Myometrial cell (primary cell): ENCODE data around the gene VTI1B. TPM values are rescaled to one million over a fixed set of nuclear protein-coding genes. Genes with fewer than 3 reads are reported as not detected.

ENCODE experiments used
- total RNA-seq: library from RNA; depleted of rRNA; stranded (reverse); fragments of >200 nt; gene quantifications from 2 replicates; pipeline ENCODE4 v1.2.3, GENCODE V29; 2015

Gene VTI1B, protein sequence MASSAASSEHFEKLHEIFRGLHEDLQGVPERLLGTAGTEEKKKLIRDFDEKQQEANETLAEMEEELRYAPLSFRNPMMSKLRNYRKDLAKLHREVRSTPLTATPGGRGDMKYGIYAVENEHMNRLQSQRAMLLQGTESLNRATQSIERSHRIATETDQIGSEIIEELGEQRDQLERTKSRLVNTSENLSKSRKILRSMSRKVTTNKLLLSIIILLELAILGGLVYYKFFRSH
- 39.9 and 46.1 TPM in 2 replicates for total RNA-seq

DNA sequence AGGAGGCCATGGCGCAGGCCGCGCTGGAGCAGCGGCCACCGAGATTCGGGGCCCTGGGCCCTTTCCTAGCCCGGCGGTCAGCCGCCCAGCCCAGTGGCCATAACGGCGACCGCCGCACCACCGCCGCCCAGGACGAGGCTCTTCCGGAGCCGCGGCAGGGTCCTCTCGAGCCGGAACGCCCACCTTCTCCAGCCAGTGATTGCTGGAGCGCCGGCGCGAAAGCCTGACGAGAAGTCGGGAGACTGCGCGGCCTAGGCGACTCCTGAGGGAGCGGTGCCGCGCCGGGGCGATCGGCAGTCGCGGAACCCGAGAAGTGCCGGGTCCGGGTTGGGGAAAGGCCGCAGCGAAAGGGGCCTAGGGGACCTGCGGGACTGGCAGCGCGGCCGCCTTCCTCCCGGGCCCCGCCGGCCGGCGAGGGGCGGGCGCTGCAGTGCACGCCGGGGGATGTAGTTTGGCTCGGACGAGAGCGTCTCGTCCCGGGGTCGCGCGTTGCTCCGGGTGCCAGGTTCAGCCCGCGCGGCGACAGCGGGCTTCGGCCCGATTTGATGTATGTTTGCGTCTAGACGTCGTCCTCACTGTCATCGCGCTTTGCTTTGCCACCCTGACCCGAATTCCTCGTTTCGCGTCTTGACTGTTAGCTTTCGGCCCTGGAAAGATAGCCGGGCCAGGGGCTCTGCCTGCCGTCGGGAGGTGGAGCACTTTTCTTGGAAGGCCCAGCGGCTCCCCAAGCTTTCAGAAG is at the start of gene VTI1B:
VTI1B (minus strand) TSS at position 153 of the 739 bp plus-strand sequence; CDS start at position 10, 143 bp downstream.

DNA sequence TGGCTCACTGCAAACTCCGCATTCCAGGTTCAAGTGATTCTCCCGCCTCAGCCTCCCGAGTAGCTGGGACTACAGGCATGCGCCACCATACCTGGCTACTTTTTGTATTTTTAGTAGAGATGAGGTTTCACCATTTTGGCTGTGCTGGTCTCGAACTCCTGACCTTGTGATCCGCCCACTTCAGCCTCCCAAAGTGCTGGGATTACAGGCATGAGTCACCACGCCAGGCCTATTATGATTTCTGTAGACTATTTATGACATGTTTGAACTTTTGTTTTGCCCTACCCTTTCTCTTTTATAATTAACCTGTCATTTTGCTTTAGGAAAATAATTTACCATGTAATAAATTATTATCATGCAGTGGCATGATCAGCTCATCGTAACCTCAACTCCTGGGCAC is 27.1 kb upstream of the VTI1B start, which contains the start of gene RDH12:
RDH12 (plus strand) TSS at position 395 of the 400 bp plus-strand sequence. CDS start 20,757 bp downstream, outside the sequence.

DNA sequence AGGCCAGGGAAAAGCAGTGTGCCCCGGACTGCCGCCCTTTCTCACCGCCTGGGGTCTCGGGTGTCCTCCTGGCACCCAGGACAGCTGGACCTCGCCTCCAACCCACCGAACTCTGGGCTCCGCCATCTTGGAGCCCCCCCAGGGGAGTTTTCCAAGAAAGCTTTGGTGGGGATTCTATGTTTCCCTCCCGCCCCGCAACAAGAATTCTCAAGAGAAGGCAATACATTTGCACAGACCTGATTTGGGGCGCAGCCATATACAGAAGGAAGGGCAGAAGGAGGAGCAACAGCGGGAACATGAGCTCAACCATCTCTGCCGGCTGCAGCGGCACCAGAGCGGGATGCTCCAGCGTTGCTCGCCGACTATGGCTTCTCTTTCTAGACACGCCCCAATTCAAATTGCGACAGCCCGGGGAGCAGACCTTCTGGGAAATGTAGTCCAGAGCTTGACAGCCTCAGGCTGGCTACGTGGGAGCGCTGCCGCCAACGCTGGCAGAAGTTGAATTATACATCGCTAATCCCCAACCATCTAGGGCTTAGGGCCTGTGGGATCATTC is 21.0 kb upstream of the VTI1B start, which contains the start of gene RDH11:
RDH11 (minus strand) TSS at position 371 of the 556 bp plus-strand sequence; CDS start at position 310, 61 bp downstream.

DNA sequence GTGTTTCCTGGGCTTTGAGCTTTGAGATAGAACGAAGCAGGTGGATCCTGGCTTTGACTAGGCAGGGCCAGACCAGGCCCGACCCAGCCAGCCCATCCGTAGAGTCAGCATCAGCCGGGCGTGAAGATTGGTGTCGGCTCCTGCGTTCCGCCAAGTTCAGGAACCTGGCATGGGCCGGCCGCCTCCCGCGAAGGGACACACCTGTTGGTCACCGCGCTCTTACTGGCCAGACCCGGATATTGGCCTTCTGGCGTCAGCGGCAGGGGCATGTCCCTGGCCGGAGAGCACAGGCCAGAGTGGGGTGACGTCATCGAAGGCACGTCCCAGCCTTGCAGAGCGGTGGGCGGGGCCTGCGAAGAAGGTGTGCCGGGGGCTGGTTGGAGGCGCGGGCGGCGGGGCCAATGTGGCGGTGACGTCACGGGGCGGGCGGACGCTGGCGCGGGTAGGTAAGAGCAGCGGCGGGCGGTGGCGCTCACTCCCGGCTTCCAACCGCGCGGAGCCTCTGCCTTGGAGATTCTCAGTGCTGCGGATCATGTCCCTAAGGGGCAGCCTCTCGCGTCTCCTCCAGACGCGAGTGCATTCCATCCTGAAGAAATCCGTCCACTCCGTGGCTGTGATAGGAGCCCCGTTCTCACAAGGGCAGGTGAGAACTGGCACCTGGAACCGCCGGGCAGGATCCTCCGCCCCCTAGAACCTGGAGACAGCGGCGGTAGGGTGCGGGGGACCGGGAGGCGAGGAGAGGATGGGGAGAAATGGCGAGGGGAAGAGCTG is 54.8 kb downstream of the VTI1B start, which contains the start of gene ARG2:
ARG2 (plus strand) TSS at position 475 of the 771 bp plus-strand sequence; CDS start at position 533, 58 bp downstream.

DNA sequence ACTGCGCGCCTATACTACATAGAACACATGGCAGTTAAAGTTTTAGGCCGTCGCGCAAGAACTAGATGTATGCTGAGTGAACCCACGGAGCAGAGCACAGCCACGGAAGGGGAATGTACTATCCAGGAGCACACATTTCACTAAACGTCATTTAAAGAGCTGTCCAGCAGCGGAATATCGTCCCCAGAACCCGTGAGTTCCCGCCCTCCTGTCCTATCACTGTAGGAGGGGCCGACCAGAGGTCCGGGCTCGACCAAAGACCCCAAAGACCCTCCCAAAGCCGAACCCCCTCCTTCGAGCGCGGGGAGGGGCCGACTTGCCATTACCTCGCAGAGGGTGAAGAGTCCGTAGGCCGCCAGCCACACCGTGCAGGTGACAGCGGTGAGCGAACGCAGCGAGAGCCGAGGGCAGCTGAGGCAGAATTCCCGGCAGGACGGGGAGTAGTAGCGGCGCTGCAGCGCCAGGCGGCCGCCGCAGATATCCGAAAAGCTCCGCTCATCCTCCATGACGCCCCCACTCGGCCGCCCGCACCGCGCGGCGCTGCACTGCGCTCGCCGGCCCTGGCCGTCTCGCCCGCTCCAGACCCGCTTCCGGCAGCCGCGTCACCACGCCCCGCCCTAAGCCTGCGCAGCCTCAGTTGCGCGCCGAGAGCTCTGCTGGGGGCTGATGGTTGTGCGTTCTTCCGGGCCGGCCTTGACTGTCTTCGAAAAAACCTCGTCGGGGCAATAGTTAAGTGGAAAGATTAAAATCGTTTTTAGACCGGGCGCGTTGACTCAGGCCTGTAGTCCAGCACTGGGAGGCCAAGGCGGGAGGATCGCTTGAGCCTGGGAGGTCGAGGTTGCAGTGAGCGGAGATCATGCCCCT is 74.5 kb downstream of the VTI1B start, which contains the start of gene PIGH:
PIGH (minus strand) TSS at position 571 of the 864 bp plus-strand sequence; CDS start at position 506, 65 bp downstream.

Other genes with a start within 250 kb of the VTI1B start
- 0.58 and 0.71 TPM in 2 replicates for gene TMEM229B, start 185.9 kb downstream of the VTI1B start, total RNA-seq
- under 0.01 TPM in 1 of 2 replicates, not detected in the other for gene PLEKHH1, start 141.3 kb downstream of the VTI1B start, total RNA-seq
- gene PIGH, start 74.4 kb downstream of the VTI1B start, total RNA-seq, result 6.1 and 12.2 TPM in 2 replicates
- gene ARG2, start 54.7 kb downstream of the VTI1B start, total RNA-seq, result 5.5 and 9.0 TPM in 2 replicates
- gene RDH11, start 21.1 kb upstream of the VTI1B start, total RNA-seq, result 167 and 182 TPM in 2 replicates
- gene RDH12, start 27.3 kb upstream of the VTI1B start, total RNA-seq, result 0.18 TPM in 1 of 2 replicates, not detected in the other
- gene ZFYVE26, start 142.0 kb upstream of the VTI1B start, total RNA-seq, result 7.8 and 15.2 TPM in 2 replicates
- gene RAD51B, start 145.1 kb upstream of the VTI1B start, total RNA-seq, result 15.3 and 18.4 TPM in 2 replicates